ENCODE measurements around the gene CRTC3. TPM values are rescaled to one million over a fixed set of nuclear protein-coding genes. Genes with fewer than 3 reads are reported as not detected.
A peak's percentile ranks its signal among the peaks of the same experiment; 100 is the strongest.
"Not testable (repeated sequence)": the region's sequence is repeated elsewhere in the genome, so short reads cannot be mapped to it uniquely, and the experiment has no call there.

Gene CRTC3
- total RNA-seq, 1 donor from 2014 or later = 55.7 TPM

GRCh38 chr15:90648137-90649070, 118.7 kb downstream of the CRTC3 start:
- peak; percentile 84 for DNase-seq (ENCODE audit: low spot score)

DNA sequence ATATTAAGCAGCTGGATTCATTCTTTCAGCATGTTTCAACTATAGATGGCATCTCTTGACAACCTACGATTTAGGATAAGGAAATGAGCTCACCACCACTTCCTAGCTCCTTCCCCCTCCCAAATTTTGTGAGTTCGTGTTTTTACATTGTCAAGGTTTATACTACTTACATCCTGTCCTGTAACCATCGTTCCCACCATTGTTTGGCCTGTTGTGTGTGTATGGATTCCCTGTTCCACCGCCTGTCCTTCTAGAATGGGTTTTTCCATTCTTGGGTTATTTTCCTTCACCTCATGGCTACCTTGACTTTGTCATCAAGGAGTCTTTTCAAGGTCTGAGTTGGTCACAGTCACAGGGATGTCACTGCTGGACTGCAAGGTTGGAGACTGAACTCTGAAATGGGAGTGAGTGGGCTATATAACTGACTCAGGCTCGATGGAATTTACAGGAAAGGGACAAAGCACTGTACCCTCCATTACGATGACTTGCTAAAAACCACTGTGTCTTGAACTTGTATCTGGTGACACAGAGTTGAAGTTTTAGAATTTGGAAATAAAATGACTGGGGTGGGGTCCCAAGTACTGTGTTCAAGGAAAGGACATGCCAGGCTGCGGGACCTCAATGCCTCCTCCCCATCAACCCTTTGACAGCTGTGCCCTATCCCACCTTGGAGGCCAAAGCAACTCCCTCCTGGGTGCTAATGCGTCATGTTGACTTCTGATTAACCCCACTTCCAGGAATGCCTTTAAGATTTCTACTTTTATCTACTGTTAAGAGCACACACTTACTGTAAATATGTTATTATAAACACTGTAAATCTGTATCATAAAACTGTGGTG, 120.6 kb downstream of the CRTC3 start:
- no peak for DNase-seq (ENCODE audit: low spot score)

- DNase-seq (ENCODE audit: low spot score) = no peak
Measured at GRCh38 chr15:90650956-90651689, 121.4 kb downstream of the CRTC3 start.

- no peak for DNase-seq (ENCODE audit: low spot score)
Measured at GRCh38 chr15:90654233-90655136, 124.8 kb downstream of the CRTC3 start.

GRCh38 chr15:90657520-90658172, 127.9 kb downstream of the CRTC3 start:
- not testable (repeated sequence) for DNase-seq (ENCODE audit: low spot score)

- DNase-seq (ENCODE audit: low spot score) = no peak
Measured at GRCh38 chr15:90659481-90659880, 129.8 kb downstream of the CRTC3 start.

DNA sequence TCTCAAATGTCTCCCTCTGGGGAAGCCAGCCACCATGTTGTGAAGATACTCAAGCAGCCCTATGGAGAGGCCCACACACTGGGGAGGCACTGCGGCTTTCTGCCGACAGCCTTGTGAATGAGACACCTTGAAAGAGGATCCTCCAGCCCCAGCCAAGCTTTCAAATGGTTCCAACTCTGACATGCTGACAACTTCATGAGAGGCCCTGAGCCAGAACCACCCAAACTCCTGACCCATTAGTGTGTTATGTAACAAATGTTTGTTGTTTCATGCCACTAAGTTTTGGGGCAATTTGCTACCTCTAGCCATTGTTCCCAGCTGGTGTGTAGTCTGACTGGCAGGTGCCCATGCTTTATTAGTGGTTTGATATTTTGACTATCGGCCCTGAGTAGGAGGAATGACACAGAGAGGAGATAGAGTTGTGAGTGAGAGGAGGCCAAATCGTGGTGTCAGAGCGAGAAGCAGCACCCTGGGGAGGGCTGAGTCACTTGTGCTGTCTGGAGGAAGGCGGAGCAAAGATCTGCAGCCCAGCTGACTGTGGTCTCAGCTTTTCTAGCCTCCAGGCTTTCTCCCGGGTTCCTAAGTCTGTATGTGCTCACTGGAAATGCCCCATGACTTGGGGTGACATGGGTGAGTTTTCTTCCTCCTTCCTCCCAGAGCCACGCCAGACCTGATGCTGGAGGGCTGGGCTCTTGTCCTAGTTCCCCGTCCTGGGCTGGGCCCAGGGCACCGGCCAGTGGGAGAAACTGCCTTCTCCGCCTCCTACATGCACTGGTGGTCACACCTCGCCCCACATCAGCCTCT, 130.7 kb downstream of the CRTC3 start:
- DNase-seq (ENCODE audit: low spot score) = peak; percentile 76

- DNase-seq (ENCODE audit: low spot score) = not testable (repeated sequence)
Measured at GRCh38 chr15:90660999-90661330, 131.2 kb downstream of the CRTC3 start.

- not testable (repeated sequence) for DNase-seq (ENCODE audit: low spot score)
Measured at GRCh38 chr15:90664081-90664461, 134.3 kb downstream of the CRTC3 start.

DNA sequence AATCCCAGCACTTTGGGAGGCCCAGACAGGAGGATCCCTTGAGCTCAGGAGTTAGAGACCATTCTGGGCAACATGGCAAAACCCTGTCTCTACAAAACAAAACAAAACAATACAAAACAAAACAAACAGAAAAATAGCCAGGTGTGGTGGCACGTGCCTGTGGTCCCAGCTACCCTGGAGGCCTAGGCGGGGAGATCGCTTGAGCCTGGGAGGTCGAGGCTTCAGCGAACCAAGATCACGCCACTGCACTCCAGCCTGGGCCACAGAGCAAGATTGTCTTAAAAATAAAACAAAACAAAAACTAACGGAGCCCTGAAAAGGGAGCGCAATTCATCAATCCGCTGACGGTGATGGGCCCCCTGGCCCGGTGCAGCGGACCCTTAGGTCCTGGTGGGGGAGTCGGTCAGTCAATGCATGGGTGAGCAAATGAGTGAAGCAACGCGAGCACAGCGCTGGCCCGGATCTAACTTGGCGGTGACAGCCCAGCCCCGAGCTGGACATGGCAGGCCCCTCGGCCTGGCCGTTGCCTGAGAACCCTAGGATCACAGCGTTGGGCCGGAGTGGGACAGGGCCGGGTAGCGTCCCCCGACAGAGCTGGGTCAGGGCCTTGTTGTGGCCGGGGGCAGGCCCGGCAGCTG, 135.0 kb downstream of the CRTC3 start:
- DNase-seq (ENCODE audit: low spot score) = no peak

- DNase-seq (ENCODE audit: low spot score) = peak; percentile 75
Measured at GRCh38 chr15:90665288-90666134, 135.8 kb downstream of the CRTC3 start.

DNA sequence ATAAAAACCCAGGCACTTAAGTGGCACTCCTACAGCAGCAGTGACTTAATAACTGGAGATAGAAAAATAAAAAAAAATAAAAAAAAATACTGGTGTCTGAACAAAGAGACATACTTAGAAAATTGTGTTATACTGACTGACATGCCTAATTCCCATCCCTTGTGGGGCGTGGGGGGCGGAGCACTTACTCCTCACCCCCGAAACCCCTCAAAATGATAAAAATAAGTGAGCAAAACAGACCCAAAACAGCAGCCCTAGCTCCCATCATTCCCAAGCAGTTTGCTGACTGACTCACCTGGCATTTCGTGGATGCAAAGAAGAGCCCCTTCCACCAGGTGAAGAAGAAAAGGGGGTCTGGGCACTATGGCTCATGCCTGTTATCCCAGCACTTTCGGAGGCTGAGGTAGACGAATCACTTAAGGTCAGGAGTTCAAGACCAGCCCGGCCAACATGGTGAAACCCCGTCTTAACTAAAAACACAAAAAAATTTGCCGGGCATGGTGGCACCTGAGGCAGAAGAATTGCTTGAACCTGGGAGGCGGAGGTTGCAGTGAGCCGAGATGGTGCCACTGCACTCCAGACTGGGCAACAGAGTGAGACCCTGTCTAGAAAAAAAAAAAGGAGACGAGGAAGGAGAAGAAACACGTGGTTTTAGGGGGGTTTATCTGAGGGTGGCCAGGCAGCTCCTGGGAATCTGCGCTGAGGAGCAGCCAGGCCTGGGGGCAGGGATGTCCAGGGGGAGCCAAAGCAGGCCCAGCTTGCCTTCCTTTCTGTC, 136.6 kb downstream of the CRTC3 start:
- DNase-seq (ENCODE audit: low spot score) = no peak

DNA sequence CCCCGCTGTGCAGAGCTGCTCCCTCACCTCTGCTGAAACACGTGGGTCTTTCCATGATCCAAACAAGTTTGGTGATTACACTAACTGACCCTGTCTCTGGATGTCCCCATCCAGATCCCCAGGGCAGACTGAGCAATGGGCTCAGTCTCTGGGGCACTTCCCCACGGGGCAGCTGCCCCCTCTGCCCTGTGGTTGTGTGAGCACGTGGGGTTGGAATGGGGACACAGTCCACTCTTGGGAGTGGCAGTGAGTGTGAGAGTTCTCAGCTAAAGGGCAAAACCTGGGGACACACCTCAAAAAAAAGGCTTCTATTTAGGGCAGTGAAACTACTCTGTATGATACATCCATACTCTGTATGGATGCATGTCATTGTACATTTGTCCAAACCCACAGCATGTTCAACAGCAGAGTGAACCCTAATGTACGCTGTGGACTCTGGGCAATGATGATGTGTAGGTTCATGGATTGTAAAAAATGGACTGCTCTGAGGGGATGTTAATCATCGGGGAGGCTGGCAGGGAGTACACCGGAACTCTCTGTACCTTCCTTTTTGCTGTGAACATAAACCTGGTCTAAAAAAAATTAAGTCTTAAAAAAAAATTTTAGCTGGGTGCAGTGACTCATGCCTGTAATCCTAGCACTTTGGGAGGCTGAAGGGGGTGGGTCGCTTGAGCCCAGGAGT, 137.5 kb downstream of the CRTC3 start:
- DNase-seq (ENCODE audit: low spot score) = no peak

GRCh38 chr15:90667755-90668345, 138.1 kb downstream of the CRTC3 start:
- DNase-seq (ENCODE audit: low spot score) = not testable (repeated sequence)

GRCh38 chr15:90670631-90671030, 140.9 kb downstream of the CRTC3 start:
- not testable (repeated sequence) for DNase-seq (ENCODE audit: low spot score)

DNA sequence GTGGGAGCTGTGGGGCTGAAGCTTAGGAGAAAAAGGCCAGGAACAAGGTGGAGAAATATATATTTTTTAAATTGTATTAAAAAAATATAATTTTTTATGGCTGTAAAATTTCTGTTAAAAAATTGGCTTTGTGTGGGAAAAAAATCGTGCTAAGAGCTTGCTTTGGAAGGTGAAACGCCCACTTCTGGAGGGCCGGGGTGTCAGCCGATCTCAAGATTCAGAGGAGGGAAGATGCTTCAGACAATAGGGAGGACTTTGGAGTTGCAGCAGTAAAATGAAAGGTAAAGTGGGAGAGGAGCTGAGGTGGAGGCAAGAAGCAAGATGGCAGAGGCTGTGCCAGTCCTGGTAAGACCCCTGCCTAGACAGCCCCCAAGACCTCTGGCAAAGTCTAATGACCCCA, 141.5 kb downstream of the CRTC3 start:
- DNase-seq (ENCODE audit: low spot score) = no peak

Measured in ureter (tissue), 1 donor.